Endothelial cell of umbilical vein (primary cell): ENCODE data around the gene KDM4E. TPM values are rescaled to one million over a fixed set of nuclear protein-coding genes. Genes with fewer than 3 reads are reported as not detected.

ENCODE experiments used
- BruUV-seq: library from RNA; stranded (reverse); fragments of 400-500 nt; replicated peaks from 2 replicates; lab custom pipeline; 2021; lab: Mats Ljungman, UMichigan
- CTCF ChIA-PET: fragments of 300-600, 350-600 bp; sonication (Branson Sonifier 250); formaldehyde crosslinking; loops from one replicate; lab custom pipeline; 2021; ENCODE audit warnings: antibody characterized with exemption, inconsistent platforms; lab: Charles Lee
- POLR2A ChIA-PET: fragments of 300-600, 350-600 bp; sonication (Branson Sonifier 250); formaldehyde crosslinking; loops from one replicate; lab custom pipeline; 2021; ENCODE audit warnings: antibody characterized with exemption, inconsistent platforms; lab: Charles Lee
- DNase-seq: peaks from one replicate; pipeline ENCODE4 v3.0.0-alpha.2; 2011; ENCODE audit warnings: low read depth, low spot score
- FAIRE-seq: peaks from 2 replicates; lab custom pipeline; 2011; peaks lifted over from hg19 to GRCh38; lab: Jason Lieb, UNC
- H2AFZ ChIP-seq: 2 replicates; pipeline ENCODE4 v1.6.0; 2012; ENCODE audit warnings: low read depth, low read length, control low read depth, inconsistent platforms
- H3K27ac ChIP-seq: 2 replicates; pipeline ENCODE4 v1.5.1; 2011; ENCODE audit warnings: low read depth, mild to moderate bottlenecking, control low read depth, low read length, moderate library complexity; ENCODE audit not compliant: insufficient read depth
- H3K27me3 ChIP-seq, 2 experiments: 2 replicates each; pipeline versions ENCODE4 v1.6.0 to v1.6.1; 2011; ENCODE audit warnings: low read length in 2 of 2, mixed read lengths in 1 of 2; ENCODE audit not compliant: control insufficient read depth in 2 of 2, insufficient read depth in 2 of 2
- H3K36me3 ChIP-seq, 2 experiments: 2 replicates in 1 of 2; 3 replicates in 1 of 2; pipeline ENCODE4 v1.5.1; 2011; ENCODE audit warnings: low read length in 2 of 2, mild to moderate bottlenecking in 1 of 2, moderate library complexity in 1 of 2; ENCODE audit not compliant: control insufficient read depth in 2 of 2, insufficient read depth in 2 of 2; ENCODE audit errors: extremely low read depth in 1 of 2
- H3K4me1 ChIP-seq: 3 replicates; pipeline ENCODE4 v1.5.1; 2011; ENCODE audit warnings: mild to moderate bottlenecking, low read length; ENCODE audit not compliant: control insufficient read depth, insufficient read depth; ENCODE audit errors: extremely low read depth
- H3K4me2 ChIP-seq: 2 replicates; pipeline ENCODE4 v1.6.1; 2011; ENCODE audit warnings: low read length, control low read depth, mixed read lengths; ENCODE audit not compliant: insufficient read depth
- H3K4me3 ChIP-seq, 3 experiments: fragments of 200-600 bp in 1 of 3; sonication (generic), shearing (Covaris generic) in 1 of 3; replicated peaks in 1 of 3; 2 replicates each; pipeline ENCODE4 v1.5.1; 2011 to 2016; ENCODE audit warnings: control low read depth in 3 of 3, low read length in 3 of 3, mild to moderate bottlenecking in 2 of 3, inconsistent platforms in 1 of 3, low read depth in 1 of 3, moderate library complexity in 1 of 3; ENCODE audit not compliant: insufficient read depth in 1 of 3
- H3K79me2 ChIP-seq: 2 replicates; pipeline ENCODE4 v1.6.0; 2012; ENCODE audit warnings: low read length, inconsistent platforms; ENCODE audit not compliant: control insufficient read depth, insufficient read depth
- H3K9ac ChIP-seq: replicated peaks from 2 replicates; pipeline ENCODE3; 2011; ENCODE audit warnings: low read length, control low read depth; ENCODE audit not compliant: insufficient read depth; ENCODE audit errors: extremely low read depth
- H3K9me1 ChIP-seq: replicated peaks from 3 replicates; pipeline ENCODE4 v1.6.0; 2011; ENCODE audit warnings: mild to moderate bottlenecking, low read length; ENCODE audit not compliant: control insufficient read depth, insufficient read depth; ENCODE audit errors: extremely low read depth
- H3K9me3 ChIP-seq: replicated peaks from 2 replicates; pipeline ENCODE4 v1.5.1; 2012; ENCODE audit warnings: low read length, inconsistent platforms; ENCODE audit not compliant: control insufficient read depth, insufficient read depth
- H4K20me1 ChIP-seq: replicated peaks from 2 replicates; pipeline ENCODE3; 2011; ENCODE audit warnings: mild to moderate bottlenecking, low read length; ENCODE audit not compliant: control insufficient read depth, insufficient read depth; ENCODE audit errors: extremely low read depth
- EZH2 ChIP-seq: IDR thresholded peaks from 2 replicates; pipeline ENCODE4 v1.6.1; 2012; ENCODE audit warnings: borderline replicate concordance, low read depth, mild to moderate bottlenecking, moderate library complexity, low read length, inconsistent platforms; ENCODE audit not compliant: severe bottlenecking
- FOS ChIP-seq: IDR thresholded peaks from 2 replicates; pipeline ENCODE4 v1.6.1; 2011; ENCODE audit warnings: mild to moderate bottlenecking, low read length, moderate library complexity, borderline replicate concordance; ENCODE audit not compliant: insufficient read depth
- GATA2 ChIP-seq: IDR thresholded peaks from 2 replicates; pipeline ENCODE4 v1.7.0; 2011; ENCODE audit warnings: low read depth, mild to moderate bottlenecking, moderate library complexity, mixed read lengths, low read length; ENCODE audit not compliant: insufficient read length, insufficient read depth
- JUN ChIP-seq: IDR thresholded peaks from 2 replicates; pipeline ENCODE4 v1.6.1; 2011; ENCODE audit warnings: borderline replicate concordance, low read depth; ENCODE audit not compliant: insufficient read length, insufficient read depth
- MYC ChIP-seq: IDR thresholded peaks from one replicate; pipeline ENCODE4 v1.6.1; 2011; ENCODE audit warnings: mild to moderate bottlenecking, low read depth, low read length
- POLR2A ChIP-seq: IDR thresholded peaks from 2 replicates; pipeline ENCODE4 v1.6.1; 2012; ENCODE audit warnings: low read depth, mild to moderate bottlenecking, control low read depth, low read length
- POLR2AphosphoS5 ChIP-seq: IDR thresholded peaks from 2 replicates; pipeline ENCODE4 v1.6.1; 2012; ENCODE audit warnings: low read depth, mild to moderate bottlenecking, control low read depth, low read length, moderate library complexity; ENCODE audit not compliant: insufficient read depth
- dilution Hi-C: fragments of 300-500 bp; cut with MboI; formaldehyde crosslinking; loops from one replicate; pipeline ENCODE4 v1.15.0; 2019; ENCODE audit warnings: low sequenced_read_pairs; ENCODE audit not compliant: extremely low pct_ligation_motif_present
- intact Hi-C: fragments of 100-400 bp; cut with micrococcal nuclease; formaldehyde crosslinking; loops from one replicate; pipeline ENCODE4 v1.10.0; 2022
- polyA plus RNA-seq, 4 experiments: library from polyadenylated mRNA; depleted of rRNA in 3 of 4; stranded (reverse) in 3 of 4; unstranded in 1 of 4; fragments of >200 nt; gene quantifications; 2 replicates each; pipeline versions ENCODE4 v1.2.1 to v1.2.3, GENCODE V29; 2011 to 2012; ENCODE audit warnings: missing spikeins in 1 of 4
- total RNA-seq: library from RNA; stranded (reverse); gene quantifications from 2 replicates; pipeline ENCODE4 v1.2.3, GENCODE V29; 2021
- TF ChIP-seq, protein P1 (sequence below): IDR thresholded peaks from 2 replicates; pipeline ENCODE4 v1.6.1; 2011; ENCODE audit not compliant: insufficient read depth, insufficient read length
- TF ChIP-seq, protein P2 (sequence below), 2 donors: IDR thresholded peaks; 1 replicate in 1 of 2; 2 replicates in 1 of 2; pipeline ENCODE4 v1.5.1; 2011; ENCODE audit warnings: low read length in 2 of 2, mild to moderate bottlenecking in 2 of 2, moderate library complexity in 2 of 2, control low read depth in 1 of 2, inconsistent platforms in 1 of 2, low read depth in 1 of 2; ENCODE audit not compliant: insufficient read depth in 1 of 2; ENCODE audit errors: extremely low read depth in 1 of 2

The KDM4E gene
- total and polyA plus RNA-seq, 2 donors (not counting 3 experiments of a cell fraction or from before 2014, with no cell fraction given), result not detected

DNA sequence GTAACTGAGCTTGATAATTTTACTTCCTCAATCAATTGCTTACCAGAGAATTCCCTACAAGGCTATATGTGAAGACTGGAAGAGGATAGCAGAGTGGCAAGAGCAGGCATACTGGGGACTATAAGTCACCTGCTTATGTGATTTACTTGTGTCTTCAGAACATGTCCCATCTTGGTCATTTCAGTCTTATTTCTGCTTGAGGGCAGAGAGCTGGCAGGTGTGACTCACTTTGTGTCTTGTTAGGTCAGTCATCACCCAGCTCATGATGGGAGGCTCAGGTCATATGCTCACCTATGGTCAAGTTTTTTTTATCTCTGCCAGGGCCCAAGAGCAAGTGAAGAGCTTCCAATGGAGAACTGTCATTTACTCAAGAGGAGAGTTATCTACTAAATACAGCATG, 47.9 kb downstream of the KDM4E start:
- ChIA-PET POLR2A (no interaction called here), CTCF (interaction anchor here (0.8 to 6.7 kb wide), 8 partner anchors 8 to 632 kb away, joined by 3 to 91 read pairs (median 6); partner anchors contain the start of gene ENDOD1)
- Histone ChIP-seq H3K4me2 (no peak overlapping the region), H3K4me3 (no peak overlapping the region), H2AFZ (no peak overlapping the region), H3K9me1 (no peaks in the 10 kb centered on the region), H3K79me2 (peaks cover 11% of the 10 kb centered on the region), H3K36me3 (no peaks in the 10 kb centered on the region), H3K9me3 (no peaks in the 10 kb centered on the region), H3K9ac (no peak overlapping the region), H3K27me3 (no peaks in the 10 kb centered on the region), H4K20me1 (no peaks in the 10 kb centered on the region), H3K27ac (no peak overlapping the region), H3K4me1 (peaks cover 23% of the 10 kb centered on the region)
- FAIRE-seq (no peak), DNase-seq (no peak)
- intact Hi-C loops (no loop called here), dilution Hi-C loops (no loop called here)
- no TSS peak for BruUV-seq
- TF ChIP-seq, protein P1, sequence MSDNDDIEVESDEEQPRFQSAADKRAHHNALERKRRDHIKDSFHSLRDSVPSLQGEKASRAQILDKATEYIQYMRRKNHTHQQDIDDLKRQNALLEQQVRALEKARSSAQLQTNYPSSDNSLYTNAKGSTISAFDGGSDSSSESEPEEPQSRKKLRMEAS, result no peak
- TF ChIP-seq EZH2 (no peak), POLR2AphosphoS5 (no peak), MYC (no peak), FOS (no peak), POLR2A (no peak), GATA2 (no peak), JUN (no peak)
- TF ChIP-seq, protein P2, sequence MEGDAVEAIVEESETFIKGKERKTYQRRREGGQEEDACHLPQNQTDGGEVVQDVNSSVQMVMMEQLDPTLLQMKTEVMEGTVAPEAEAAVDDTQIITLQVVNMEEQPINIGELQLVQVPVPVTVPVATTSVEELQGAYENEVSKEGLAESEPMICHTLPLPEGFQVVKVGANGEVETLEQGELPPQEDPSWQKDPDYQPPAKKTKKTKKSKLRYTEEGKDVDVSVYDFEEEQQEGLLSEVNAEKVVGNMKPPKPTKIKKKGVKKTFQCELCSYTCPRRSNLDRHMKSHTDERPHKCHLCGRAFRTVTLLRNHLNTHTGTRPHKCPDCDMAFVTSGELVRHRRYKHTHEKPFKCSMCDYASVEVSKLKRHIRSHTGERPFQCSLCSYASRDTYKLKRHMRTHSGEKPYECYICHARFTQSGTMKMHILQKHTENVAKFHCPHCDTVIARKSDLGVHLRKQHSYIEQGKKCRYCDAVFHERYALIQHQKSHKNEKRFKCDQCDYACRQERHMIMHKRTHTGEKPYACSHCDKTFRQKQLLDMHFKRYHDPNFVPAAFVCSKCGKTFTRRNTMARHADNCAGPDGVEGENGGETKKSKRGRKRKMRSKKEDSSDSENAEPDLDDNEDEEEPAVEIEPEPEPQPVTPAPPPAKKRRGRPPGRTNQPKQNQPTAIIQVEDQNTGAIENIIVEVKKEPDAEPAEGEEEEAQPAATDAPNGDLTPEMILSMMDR (IDR thresholded peaks at IDR 0.05; ENCODE audit: extremely low read depth in 1 of 2, insufficient read depth in 1 of 2, low read depth in 1 of 2, low read length in 2 of 2), result no peak
